ENCODE measurements around the gene AFTPH. TPM values are rescaled to one million over a fixed set of nuclear protein-coding genes. Genes with fewer than 3 reads are reported as not detected.

AFTPH gene
- total RNA-seq, 8 experiments from 2014 or later = 25.1 to 52.0 (median 32.4) TPM

GRCh38 chr2:64558445-64559081, 34.4 kb downstream of the AFTPH start:
- no peaks in the 10 kb centered on the region for H3K4me1 ChIP-seq (replicated peaks in 1 of 2)
- 27 to 100% (median 83%) methylated on average over 1 to 4 of the region's 4 CpGs; no CpG with 5 or more reads in 2 of the 10 experiments for WGBS, 10 experiments
- H3K4me3 ChIP-seq = no peak overlapping the region
- peak in 5 of 8 experiments; percentile 29 to 85 (median 55) for ATAC-seq (replicated peaks in 6 of 8)
- H3K27ac ChIP-seq = no peak overlapping the region
- in situ Hi-C loops (cut with MboI; ENCODE audit: low pct_unique_long_range_greater_than_20kb in 2 of 9, low sequenced_read_pairs in 9 of 9, unreplicated experiment in 9 of 9) = loop anchor here in 2 of 9 experiments (25.0 kb wide), 1 partner anchor 221 kb away; no protein-coding TSS in a partner anchor

DNA sequence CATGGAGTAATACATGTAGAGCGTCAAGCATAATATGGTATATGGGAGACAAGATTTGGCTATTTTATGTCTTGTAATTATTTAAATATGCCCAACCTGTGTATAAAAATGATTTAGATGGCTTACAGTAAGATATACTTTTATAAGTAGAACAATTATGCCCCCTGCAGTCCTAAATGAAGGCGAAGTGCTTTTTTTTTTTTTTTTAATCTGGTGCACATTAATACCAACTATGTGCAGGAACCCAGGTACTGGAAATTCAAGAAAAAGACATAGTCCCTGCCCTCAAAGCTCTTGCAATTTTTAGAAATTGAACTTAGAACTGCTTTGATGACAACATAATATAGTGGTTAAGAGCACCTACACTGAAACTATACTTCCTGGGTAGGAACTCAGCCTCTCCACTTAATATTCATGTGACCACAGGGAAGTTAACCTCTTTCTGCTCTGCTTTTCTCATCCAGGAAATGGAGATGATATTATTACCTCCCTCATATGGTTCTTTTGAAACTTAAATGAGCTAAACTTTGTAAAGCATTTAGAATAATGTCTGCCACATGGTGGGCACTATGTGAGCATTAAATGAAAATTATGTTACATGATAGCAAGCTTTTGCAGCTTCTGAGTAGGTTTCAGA, 38.1 kb downstream of the AFTPH start:
- Histone ChIP-seq H3K4me3 (no peak overlapping the region), H3K27ac (no peak overlapping the region), H3K4me1 (replicated peaks in 1 of 2) (no peaks in the 10 kb centered on the region)
- WGBS, 10 experiments = 49 to 100% (median 94%) methylated on average over 1 to 2 of the region's 2 CpGs; no CpG with 5 or more reads in 1 of the 10 experiments
- in situ Hi-C loops (cut with MboI; ENCODE audit: low pct_unique_long_range_greater_than_20kb in 2 of 9, low sequenced_read_pairs in 9 of 9, unreplicated experiment in 9 of 9) = loop anchor here in 2 of 9 experiments (25.0 kb wide), 1 partner anchor 225 kb away; no protein-coding TSS in a partner anchor
- ATAC-seq (replicated peaks in 6 of 8) = peak in 2 of 8 experiments; percentile 39 to 59

GRCh38 chr2:64563436-64563938, 39.4 kb downstream of the AFTPH start:
- WGBS, 10 experiments = 83 to 100% (median 100%) methylated on average over 1 to 6 of the region's 6 CpGs
- in situ Hi-C loops (cut with MboI; ENCODE audit: low pct_unique_long_range_greater_than_20kb in 2 of 9, low sequenced_read_pairs in 9 of 9, unreplicated experiment in 9 of 9) = loop anchor here in 2 of 9 experiments (25.0 kb wide), 1 partner anchor 226 kb away; no protein-coding TSS in a partner anchor
- Histone ChIP-seq H3K27ac (no peak overlapping the region), H3K4me1 (replicated peaks in 1 of 2) (no peaks in the 10 kb centered on the region), H3K4me3 (no peak overlapping the region)
- ATAC-seq (replicated peaks in 6 of 8) = no peak

- WGBS, 10 experiments = 89 to 100% (median 100%) methylated on average over 1 of the region's 1 CpG; no CpG with 5 or more reads in 7 of the 10 experiments
- H3K27ac ChIP-seq = no peak overlapping the region
- H3K4me3 ChIP-seq = no peak overlapping the region
- ATAC-seq (replicated peaks in 6 of 8) = no peak
- no peaks in the 10 kb centered on the region for H3K4me1 ChIP-seq (replicated peaks in 1 of 2)
- in situ Hi-C loops (cut with MboI; ENCODE audit: low pct_unique_long_range_greater_than_20kb in 2 of 9, low sequenced_read_pairs in 9 of 9, unreplicated experiment in 9 of 9) = loop anchor here in 2 of 9 experiments (25.0 kb wide), 1 partner anchor 229 kb away; no protein-coding TSS in a partner anchor
Observed at GRCh38 chr2:64565949-64566710, 42.0 kb downstream of the AFTPH start.

DNA sequence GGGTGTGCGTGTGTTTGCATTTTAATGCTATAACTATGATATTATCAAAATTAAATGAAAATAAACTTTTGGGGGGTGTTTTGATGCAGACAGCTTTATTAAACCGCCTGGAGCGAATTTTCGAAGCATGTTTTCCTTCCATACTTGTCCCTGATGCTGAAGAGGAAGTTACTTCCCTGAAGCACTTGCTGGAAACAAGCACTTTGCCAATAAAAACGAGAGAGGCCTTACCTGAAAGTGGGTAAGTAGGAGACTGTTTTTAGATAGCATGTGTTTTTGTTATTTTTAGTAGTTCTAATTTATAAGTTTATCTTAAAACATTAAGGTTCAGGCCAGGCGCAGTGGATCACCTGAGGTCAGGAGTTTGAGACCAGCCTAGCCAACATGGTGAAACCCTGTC, 43.3 kb downstream of the AFTPH start:
- H3K27ac ChIP-seq = no peak overlapping the region
- ATAC-seq (replicated peaks in 6 of 8) = no peak
- 72 to 100% (median 93%) methylated on average over 4 to 6 of the region's 6 CpGs; no CpG with 5 or more reads in 1 of the 10 experiments for WGBS, 10 experiments
- no peak overlapping the region for H3K4me3 ChIP-seq
- in situ Hi-C loops (cut with MboI; ENCODE audit: low pct_unique_long_range_greater_than_20kb in 2 of 9, low sequenced_read_pairs in 9 of 9, unreplicated experiment in 9 of 9) = loop anchor here in 2 of 9 experiments (25.0 kb wide), 1 partner anchor 230 kb away; no protein-coding TSS in a partner anchor
- H3K4me1 ChIP-seq (replicated peaks in 1 of 2) = no peaks in the 10 kb centered on the region

DNA sequence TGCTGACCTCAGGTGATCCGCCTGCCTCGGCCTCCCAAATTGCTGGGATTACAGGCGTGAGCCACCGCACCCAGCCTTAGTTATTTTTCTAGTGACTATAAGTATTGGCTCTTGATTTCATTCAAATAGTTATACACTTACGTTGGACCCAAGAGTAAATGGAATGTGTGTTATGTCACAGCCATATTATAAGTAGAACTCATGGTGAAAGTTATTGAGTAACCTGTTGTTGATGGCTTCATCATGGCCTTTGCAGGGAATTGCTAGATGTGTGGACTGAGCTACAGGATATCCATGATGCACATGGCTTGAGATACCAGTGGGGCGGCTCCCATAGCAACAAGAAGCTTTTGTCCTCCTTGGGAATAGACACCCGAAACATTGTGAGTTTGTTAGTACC, 44.7 kb downstream of the AFTPH start:
- no peaks in the 10 kb centered on the region for H3K4me1 ChIP-seq (replicated peaks in 1 of 2)
- 60 to 100% (median 91%) methylated on average over 1 to 7 of the region's 7 CpGs; no CpG with 5 or more reads in 2 of the 10 experiments for WGBS, 10 experiments
- ATAC-seq (replicated peaks in 6 of 8) = no peak
- H3K4me3 ChIP-seq = no peak overlapping the region
- H3K27ac ChIP-seq = no peak overlapping the region
- in situ Hi-C loops (cut with MboI; ENCODE audit: low pct_unique_long_range_greater_than_20kb in 2 of 9, low sequenced_read_pairs in 9 of 9, unreplicated experiment in 9 of 9) = loop anchor here in 2 of 9 experiments (25.0 kb wide), 1 partner anchor 232 kb away; no protein-coding TSS in a partner anchor

DNA sequence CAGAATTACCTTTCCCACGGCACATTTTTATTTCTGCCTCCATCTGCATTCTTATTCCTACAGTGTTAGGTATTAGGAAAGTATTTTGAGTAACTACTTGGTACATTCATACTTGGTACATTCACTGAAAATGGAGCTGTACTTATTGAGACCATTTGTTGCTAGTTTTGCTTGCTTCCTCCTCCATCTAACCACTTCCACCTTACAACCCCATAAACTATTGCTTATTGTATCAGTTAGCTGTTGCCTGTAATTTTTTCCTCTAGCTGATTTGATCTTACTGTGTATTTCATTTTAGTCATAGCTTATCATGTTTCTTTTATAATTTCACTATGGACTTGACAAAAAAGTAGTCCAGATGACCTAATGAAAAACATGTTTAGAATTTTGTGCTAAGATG, 50.7 kb downstream of the AFTPH start:
- no peak overlapping the region for H3K27ac ChIP-seq
- H3K4me3 ChIP-seq = no peak overlapping the region
- WGBS, 10 experiments = 0 to 100% (median 90%) methylated on average over 1 of the region's 1 CpG; no CpG with 5 or more reads in 3 of the 10 experiments
- no peaks in the 10 kb centered on the region for H3K4me1 ChIP-seq (replicated peaks in 1 of 2)
- in situ Hi-C loops (cut with MboI; ENCODE audit: low pct_unique_long_range_greater_than_20kb in 2 of 9, low sequenced_read_pairs in 9 of 9, unreplicated experiment in 9 of 9) = loop anchor here in 4 of 9 experiments (25.0 kb wide), 3 partner anchors 238 to 462 kb away; no protein-coding TSS in a partner anchor
- no peak for ATAC-seq (replicated peaks in 6 of 8)

- no peak overlapping the region for H3K4me3 ChIP-seq
- WGBS, 10 experiments = 80 to 100% (median 92%) methylated on average over 1 to 2 of the region's 2 CpGs; no CpG with 5 or more reads in 1 of the 10 experiments
- no peak overlapping the region for H3K27ac ChIP-seq
- H3K4me1 ChIP-seq (replicated peaks in 1 of 2) = no peaks in the 10 kb centered on the region
- in situ Hi-C loops (cut with MboI; ENCODE audit: low pct_unique_long_range_greater_than_20kb in 2 of 9, low sequenced_read_pairs in 9 of 9, unreplicated experiment in 9 of 9) = loop anchor here in 2 of 9 experiments (25.0 kb wide), 2 partner anchors 281 to 456 kb away; no protein-coding TSS in a partner anchor
- no peak for ATAC-seq (replicated peaks in 6 of 8)
Observed at GRCh38 chr2:64581018-64581417, 56.9 kb downstream of the AFTPH start.

DNA sequence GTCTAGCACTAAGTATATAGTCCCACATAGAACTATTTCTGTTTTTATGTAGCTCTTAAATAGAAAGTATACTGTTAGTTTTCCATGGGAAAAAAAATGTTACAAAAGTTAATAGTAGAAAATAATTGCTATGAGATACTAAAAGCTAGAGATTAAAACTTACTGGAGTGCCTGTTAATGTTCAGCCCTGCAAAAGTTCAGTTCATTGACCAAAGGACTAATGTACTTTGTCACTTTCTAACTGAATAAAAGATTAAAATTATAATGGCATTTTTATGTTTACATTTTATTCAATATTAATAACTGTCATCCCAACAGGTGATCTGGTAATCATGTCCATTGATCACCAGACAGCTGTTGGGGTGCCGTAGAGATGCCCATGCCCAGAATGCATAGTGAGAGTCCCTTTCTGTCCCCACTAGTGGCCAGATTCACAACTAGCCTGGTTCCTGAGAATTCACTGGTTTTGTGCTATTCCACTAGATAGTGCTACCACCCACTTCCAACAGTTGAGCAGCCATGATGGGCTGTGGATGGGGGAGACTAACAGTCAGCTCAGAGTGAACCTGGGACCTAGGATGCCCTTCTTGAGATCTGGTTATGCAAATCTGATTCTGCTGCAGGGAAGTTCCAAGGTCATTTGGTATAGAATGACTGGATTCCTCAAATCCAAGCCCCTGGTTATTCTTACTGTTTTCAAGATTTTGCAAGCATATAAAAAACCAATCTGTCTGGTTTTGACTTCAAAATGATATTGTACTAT, 57.8 kb downstream of the AFTPH start:
- no peak for ATAC-seq (replicated peaks in 6 of 8)
- H3K27ac ChIP-seq = no peak overlapping the region
- in situ Hi-C loops (cut with MboI; ENCODE audit: low pct_unique_long_range_greater_than_20kb in 2 of 9, low sequenced_read_pairs in 9 of 9, unreplicated experiment in 9 of 9) = loop anchor here in 2 of 9 experiments (25.0 kb wide), 2 partner anchors 280 to 455 kb away; no protein-coding TSS in a partner anchor
- no peak overlapping the region for H3K4me3 ChIP-seq
- H3K4me1 ChIP-seq (replicated peaks in 1 of 2) = no peaks in the 10 kb centered on the region
- 44 to 100% (median 89%) methylated on average over 1 of the region's 1 CpG; no CpG with 5 or more reads in 6 of the 10 experiments for WGBS, 10 experiments

DNA sequence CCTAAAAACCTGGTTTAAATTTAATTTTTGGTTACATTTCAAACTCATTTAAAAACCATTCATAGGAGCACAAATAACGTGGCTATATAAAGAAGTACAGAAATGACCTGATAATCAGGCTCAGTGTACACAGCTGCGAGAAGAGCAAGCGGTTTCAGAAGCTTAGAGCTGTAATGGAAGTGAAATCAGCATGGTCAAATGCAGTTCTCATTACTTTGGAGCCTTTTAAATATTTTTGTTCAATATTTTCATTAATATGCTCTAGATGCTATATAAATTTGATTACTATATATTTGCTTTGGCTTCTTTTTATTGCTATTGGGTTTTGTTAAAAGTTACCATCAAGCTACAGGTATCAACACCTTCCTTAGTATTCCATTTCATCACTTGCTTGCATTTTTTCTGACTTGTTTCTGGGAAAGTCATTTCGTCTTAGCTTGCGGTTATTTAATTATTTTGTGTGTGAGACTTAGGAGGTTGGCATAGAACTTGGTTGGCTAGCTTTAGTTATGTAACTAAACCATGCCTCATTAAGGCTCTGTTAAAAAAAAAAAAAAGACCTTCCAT, 58.7 kb downstream of the AFTPH start:
- H3K4me3 ChIP-seq = no peak overlapping the region
- no peak overlapping the region for H3K27ac ChIP-seq
- no peak for ATAC-seq (replicated peaks in 6 of 8)
- H3K4me1 ChIP-seq (replicated peaks in 1 of 2) = no peaks in the 10 kb centered on the region
- in situ Hi-C loops (cut with MboI; ENCODE audit: low pct_unique_long_range_greater_than_20kb in 2 of 9, low sequenced_read_pairs in 9 of 9, unreplicated experiment in 9 of 9) = loop anchor here in 2 of 9 experiments (25.0 kb wide), 2 partner anchors 279 to 454 kb away; no protein-coding TSS in a partner anchor
- 36 to 98% (median 82%) methylated on average over 1 to 5 of the region's 5 CpGs for WGBS, 10 experiments

GRCh38 chr2:64586054-64586453, 61.9 kb downstream of the AFTPH start:
- in situ Hi-C loops (cut with MboI; ENCODE audit: low pct_unique_long_range_greater_than_20kb in 2 of 9, low sequenced_read_pairs in 9 of 9, unreplicated experiment in 9 of 9) = loop anchor here in 2 of 9 experiments (25.0 kb wide), 2 partner anchors 276 to 451 kb away; no protein-coding TSS in a partner anchor
- WGBS, 10 experiments = 50 to 100% (median 98%) methylated on average over 1 to 4 of the region's 4 CpGs

More at GRCh38 chr2:64586054-64586453, 61.9 kb downstream of the AFTPH start:
- no peak overlapping the region for H3K4me3 ChIP-seq
- no peak overlapping the region for H3K27ac ChIP-seq
- no peaks in the 10 kb centered on the region for H3K4me1 ChIP-seq (replicated peaks in 1 of 2)
- no peak for ATAC-seq (replicated peaks in 6 of 8)
